Measurements from ENCODE around the gene NEO1.

GRCh38 chr15:73183071-73183470, 130.8 kb downstream of the NEO1 start:
- no peak for TF ChIP-seq YY1 (IDR thresholded peaks at IDR 0.05)
- no peak for TF ChIP-seq ZBTB33 (IDR thresholded peaks at IDR 0.05)
- TF ChIP-seq CTCF (IDR thresholded peaks at IDR 0.05; ENCODE audit: low read depth, low read length, missing input control) = no peak
- no peak for TF ChIP-seq SP1 (IDR thresholded peaks at IDR 0.05)
- TF ChIP-seq JUND (IDR thresholded peaks at IDR 0.05) = no peak
- TF ChIP-seq MAX (IDR thresholded peaks at IDR 0.05) = no peak
